HG02763 (cell line): ENCODE results near the gene ERN1.

Experiments
- ATAC-seq: cut with Tn5 transposase; IDR thresholded peaks from one replicate; pipeline ENCODE4 v1.9.1; 2021; ENCODE audit warnings: mild to moderate bottlenecking, moderate library complexity; ENCODE audit not compliant: unreplicated experiment

The ERN1 gene

GRCh38 chr17:64139542-64139941, 9.6 kb upstream of the ERN1 start:
- no peak for ATAC-seq

GRCh38 chr17:64138441-64138840, 8.5 kb upstream of the ERN1 start:
- ATAC-seq, result no peak

- no peak for ATAC-seq
These were observed 5.1 kb upstream of the ERN1 start for GRCh38 chr17:64135000-64135399.

GRCh38 chr17:64134216-64134970, 4.4 kb upstream of the ERN1 start:
- no peak for ATAC-seq

GRCh38 chr17:64133546-64134215, 3.7 kb upstream of the ERN1 start:
- no peak for ATAC-seq

GRCh38 chr17:64131606-64132270, 1.8 kb upstream of the ERN1 start:
- ATAC-seq, result no peak

- no peak for ATAC-seq
These were observed 636 bp upstream of the ERN1 start for GRCh38 chr17:64130559-64131001.

- no peak for ATAC-seq
These were observed 504 bp downstream of the ERN1 start for GRCh38 chr17:64129515-64129764.

- no peak for ATAC-seq
These were observed 993 bp downstream of the ERN1 start for GRCh38 chr17:64128787-64129514.

- no peak for ATAC-seq
These were observed 3.0 kb downstream of the ERN1 start for GRCh38 chr17:64126918-64127317.

GRCh38 chr17:64125937-64126336, 4.0 kb downstream of the ERN1 start:
- ATAC-seq, result no peak

- ATAC-seq, result no peak
These were observed 5.3 kb downstream of the ERN1 start for GRCh38 chr17:64124609-64125008.

GRCh38 chr17:64123114-64123513, 6.8 kb downstream of the ERN1 start:
- ATAC-seq, result no peak

GRCh38 chr17:64120972-64121786, 8.8 kb downstream of the ERN1 start:
- peak; percentile 79 for ATAC-seq

- no peak for ATAC-seq
These were observed 9.7 kb downstream of the ERN1 start for GRCh38 chr17:64120159-64120810.

GRCh38 chr17:64117981-64118979, 11.7 kb downstream of the ERN1 start:
- no peak for ATAC-seq

GRCh38 chr17:64115822-64116534, 14.0 kb downstream of the ERN1 start:
- ATAC-seq, result no peak

- no peak for ATAC-seq
These were observed 14.8 kb downstream of the ERN1 start for GRCh38 chr17:64115043-64115698.
